ENCODE measurements around the gene FAM83E. TPM values are rescaled to one million over a fixed set of nuclear protein-coding genes. Genes with fewer than 3 reads are reported as not detected.

Gene FAM83E
- total RNA-seq, 1 donor from 2014 or later: 21.9 TPM

- Histone ChIP-seq H3K36me3 (ENCODE audit: control insufficient read depth, insufficient read depth, low read length) (peaks cover 28% of the 10 kb centered on the region), H3K4me3 (ENCODE audit: low read depth, low read length) (no peak overlapping the region), H3K27me3 (ENCODE audit: control insufficient read depth, insufficient read depth, low read length) (no peaks in the 10 kb centered on the region)
- TF ChIP-seq CTCF (IDR thresholded peaks at IDR 0.05; ENCODE audit: insufficient read depth, low read length, severe bottlenecking): no peak
- FAIRE-seq: no peak
- no peak for DNase-seq (ENCODE audit: low read depth)
Observed at GRCh38 chr19:48616491-48617056, 1.7 kb upstream of the FAM83E start.

- FAIRE-seq: no peak
- H3K4me3 ChIP-seq (ENCODE audit: low read depth, low read length): no peak overlapping the region
- no peak for TF ChIP-seq CTCF (IDR thresholded peaks at IDR 0.05; ENCODE audit: insufficient read depth, low read length, severe bottlenecking)
- peaks cover 28% of the 10 kb centered on the region for H3K36me3 ChIP-seq (ENCODE audit: control insufficient read depth, insufficient read depth, low read length)
- DNase-seq (ENCODE audit: low read depth): no peak
- H3K27me3 ChIP-seq (ENCODE audit: control insufficient read depth, insufficient read depth, low read length): no peaks in the 10 kb centered on the region
Observed at GRCh38 chr19:48616041-48616436, 1.2 kb upstream of the FAM83E start.

- TF ChIP-seq CTCF (IDR thresholded peaks at IDR 0.05; ENCODE audit: insufficient read depth, low read length, severe bottlenecking): no peak
- FAIRE-seq (no peak), DNase-seq (ENCODE audit: low read depth) (no peak)
- peak overlapping the region; percentile 40 for H3K4me3 ChIP-seq (ENCODE audit: low read depth, low read length)
- H3K36me3 ChIP-seq (ENCODE audit: control insufficient read depth, insufficient read depth, low read length): peaks cover 28% of the 10 kb centered on the region
- H3K27me3 ChIP-seq (ENCODE audit: control insufficient read depth, insufficient read depth, low read length): no peaks in the 10 kb centered on the region
Observed at GRCh38 chr19:48615231-48616040, 560 bp upstream of the FAM83E start.

GRCh38 chr19:48613852-48614435, 932 bp downstream of the FAM83E start:
- Histone ChIP-seq H3K4me3 (ENCODE audit: low read depth, low read length) (peak overlapping the region; percentile 40), H3K36me3 (ENCODE audit: control insufficient read depth, insufficient read depth, low read length) (peaks cover 28% of the 10 kb centered on the region), H3K27me3 (ENCODE audit: control insufficient read depth, insufficient read depth, low read length) (no peaks in the 10 kb centered on the region)
- no peak for FAIRE-seq
- DNase-seq (ENCODE audit: low read depth): no peak
- no peak for TF ChIP-seq CTCF (IDR thresholded peaks at IDR 0.05; ENCODE audit: insufficient read depth, low read length, severe bottlenecking)

- Histone ChIP-seq H3K4me3 (ENCODE audit: low read depth, low read length) (no peak overlapping the region), H3K36me3 (ENCODE audit: control insufficient read depth, insufficient read depth, low read length) (peaks cover 28% of the 10 kb centered on the region), H3K27me3 (ENCODE audit: control insufficient read depth, insufficient read depth, low read length) (no peaks in the 10 kb centered on the region)
- DNase-seq (ENCODE audit: low read depth): no peak
- no peak for FAIRE-seq
- TF ChIP-seq CTCF (IDR thresholded peaks at IDR 0.05; ENCODE audit: insufficient read depth, low read length, severe bottlenecking): no peak
Observed at GRCh38 chr19:48613024-48613851, 1.6 kb downstream of the FAM83E start.
